HAP-1 (cell line): ENCODE data around the gene NECTIN1.

ENCODE experiments used
- DNase-seq, 2 experiments: peaks; one replicate each; pipeline ENCODE4 v3.0.0-alpha.2; 2016 to 2020; ENCODE audit warnings: low spot score in 2 of 2
- H3K27me3 ChIP-seq: fragments of 250-450 bp; sonication (Bioruptor Pico); 2 replicates; pipeline ENCODE4 v1.5.1; 2020; ENCODE audit warnings: low read depth, mild to moderate bottlenecking, moderate library complexity
- H3K36me3 ChIP-seq: fragments of 250-450 bp; sonication (Bioruptor Pico); replicated peaks from 2 replicates; pipeline ENCODE4 v1.5.1; 2020; ENCODE audit warnings: mild to moderate bottlenecking
- H3K4me1 ChIP-seq: fragments of 250-450 bp; sonication (Bioruptor Pico); 2 replicates; pipeline ENCODE4 v1.5.1; 2020; ENCODE audit warnings: mild to moderate bottlenecking
- H3K4me3 ChIP-seq: fragments of 250-450 bp; sonication (Bioruptor Pico); 2 replicates; pipeline ENCODE4 v1.5.1; 2020; ENCODE audit warnings: mild to moderate bottlenecking, moderate library complexity
- H3K9me3 ChIP-seq: fragments of 250-450 bp; sonication (Bioruptor Pico); 2 replicates; pipeline ENCODE4 v1.5.1; 2020; ENCODE audit warnings: mild to moderate bottlenecking, moderate library complexity
- in situ Hi-C: fragments of 300-500 bp; cut with MboI; formaldehyde crosslinking; loops from 3 replicates; pipeline ENCODE4 v1.14.3; 2020; ENCODE audit warnings: low sequenced_read_pairs, inconsistent platforms, mixed read lengths

Gene NECTIN1

DNA sequence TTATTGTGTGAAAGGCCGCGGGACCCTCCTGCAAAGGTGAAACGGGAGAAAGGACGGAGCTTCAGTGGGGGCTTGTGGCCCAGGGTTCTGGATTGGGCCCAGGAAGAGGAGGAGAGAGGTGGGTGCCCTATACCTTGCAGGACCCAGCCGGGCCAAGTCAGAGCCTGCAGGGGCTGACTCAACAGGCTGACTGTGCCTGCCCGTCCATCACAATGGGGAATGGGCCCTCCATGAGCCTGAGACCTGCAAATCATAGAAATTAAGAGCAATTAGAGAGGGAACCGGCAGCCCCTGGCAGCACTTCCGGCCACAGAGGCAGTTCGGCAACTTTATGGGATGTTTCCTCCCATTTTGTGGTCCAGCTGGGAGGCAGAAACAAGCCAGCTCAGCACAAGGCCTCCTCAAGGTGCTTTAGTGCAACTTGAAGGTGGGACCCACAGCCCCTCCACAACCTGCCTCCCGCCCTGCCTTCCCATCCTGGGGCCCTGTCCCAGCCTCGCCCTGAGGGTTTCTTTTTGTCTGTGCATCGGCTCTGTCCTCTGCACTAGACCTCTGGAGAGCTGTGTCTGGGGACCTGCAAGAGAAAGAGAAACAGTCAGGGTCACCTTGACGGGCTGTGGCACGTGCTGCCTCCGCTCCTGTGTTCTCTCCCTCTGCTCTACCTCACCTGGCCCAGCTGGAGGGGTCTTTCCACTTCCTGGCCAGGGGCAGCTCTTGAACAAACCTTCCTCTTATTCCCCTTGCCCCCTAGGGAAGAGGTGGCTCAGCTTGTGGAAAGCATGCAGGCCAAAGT is 19.1 kb upstream of the NECTIN1 start:
- DNase-seq, result no peak
- H3K4me3 ChIP-seq, result no peak overlapping the region
- no peaks in the 10 kb centered on the region for H3K9me3 ChIP-seq
- no peaks in the 10 kb centered on the region for H3K36me3 ChIP-seq
- no peaks in the 10 kb centered on the region for H3K4me1 ChIP-seq
- H3K27me3 ChIP-seq, result peaks cover 13% of the 10 kb centered on the region
- in situ Hi-C loops, result loop anchor here (25.0 kb wide), 1 partner anchor 261 kb away; no protein-coding TSS in a partner anchor

GRCh38 chr11:119745776-119746535 is 17.0 kb upstream of the NECTIN1 start:
- in situ Hi-C loops, result loop anchor here (25.0 kb wide), 1 partner anchor 259 kb away; no protein-coding TSS in a partner anchor
- no peaks in the 10 kb centered on the region for H3K4me1 ChIP-seq
- H3K27me3 ChIP-seq, result peaks cover 8% of the 10 kb centered on the region; the same call in 1 of the 2 replicates
- H3K4me3 ChIP-seq, result no peak overlapping the region
- no peaks in the 10 kb centered on the region for H3K9me3 ChIP-seq
- no peak for DNase-seq
- no peaks in the 10 kb centered on the region for H3K36me3 ChIP-seq

DNA sequence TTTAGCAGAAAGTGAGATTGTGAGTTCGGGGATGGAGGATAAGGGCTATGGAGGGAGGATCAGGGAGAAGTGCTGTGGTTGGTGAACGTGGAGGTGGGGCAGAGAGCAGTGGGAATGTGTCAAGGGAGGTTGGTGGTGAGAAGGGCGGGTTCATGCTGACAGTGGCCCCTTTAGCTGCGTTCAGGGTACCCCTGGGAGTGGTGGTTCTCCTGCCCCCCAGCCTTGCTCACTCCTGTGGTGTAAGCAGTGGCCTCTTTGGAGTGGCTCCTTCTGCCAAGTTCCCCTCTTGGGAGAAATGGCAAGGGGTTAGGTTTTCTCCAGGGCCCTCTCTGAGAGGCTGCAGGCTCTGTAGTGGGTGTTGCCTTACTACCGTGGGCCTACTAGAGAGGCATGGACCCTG is 16.1 kb upstream of the NECTIN1 start:
- Histone ChIP-seq H3K9me3 (no peaks in the 10 kb centered on the region), H3K27me3 (0 out of 2 replicates have a peak, but pooled peaks cover 2% of the 10 kb centered on the region), H3K4me1 (no peaks in the 10 kb centered on the region), H3K4me3 (no peak overlapping the region), H3K36me3 (no peaks in the 10 kb centered on the region)
- no peak for DNase-seq
- in situ Hi-C loops, result loop anchor here (25.0 kb wide), 1 partner anchor 258 kb away; no protein-coding TSS in a partner anchor

DNA sequence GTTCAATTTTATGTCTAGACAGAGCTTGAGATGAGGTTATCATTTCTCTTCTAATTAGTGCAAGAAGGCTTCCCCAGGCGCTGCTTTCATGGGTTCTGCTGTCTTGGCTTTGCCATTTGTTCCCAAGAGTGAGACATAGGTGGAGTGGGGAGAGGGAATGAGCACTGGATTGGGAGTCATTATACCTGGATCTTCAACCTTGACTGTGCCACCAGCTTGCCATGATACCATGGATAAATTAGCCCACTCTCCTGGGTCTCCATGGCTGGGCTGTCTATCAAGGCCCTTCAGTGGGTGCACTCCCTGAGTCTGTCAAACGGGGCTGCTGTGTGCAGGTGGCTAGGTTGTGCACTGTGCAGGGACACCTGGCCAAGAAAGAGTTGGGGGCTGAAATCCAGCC is 15.6 kb upstream of the NECTIN1 start:
- no peaks in the 10 kb centered on the region for H3K9me3 ChIP-seq
- in situ Hi-C loops, result loop anchor here (25.0 kb wide), 1 partner anchor 257 kb away; no protein-coding TSS in a partner anchor
- no peaks in the 10 kb centered on the region for H3K27me3 ChIP-seq
- no peaks in the 10 kb centered on the region for H3K36me3 ChIP-seq
- DNase-seq, result no peak
- no peak overlapping the region for H3K4me3 ChIP-seq
- H3K4me1 ChIP-seq, result no peaks in the 10 kb centered on the region

- no peaks in the 10 kb centered on the region for H3K36me3 ChIP-seq
- no peak for DNase-seq
- in situ Hi-C loops, result loop anchor here (25.0 kb wide), 1 partner anchor 256 kb away; no protein-coding TSS in a partner anchor
- H3K9me3 ChIP-seq, result no peaks in the 10 kb centered on the region
- no peak overlapping the region for H3K4me3 ChIP-seq
- H3K27me3 ChIP-seq, result no peaks in the 10 kb centered on the region
- no peaks in the 10 kb centered on the region for H3K4me1 ChIP-seq
Observed at GRCh38 chr11:119743006-119743405, 14.0 kb upstream of the NECTIN1 start.

GRCh38 chr11:119742263-119742861 is 13.4 kb upstream of the NECTIN1 start:
- no peaks in the 10 kb centered on the region for H3K4me1 ChIP-seq
- H3K4me3 ChIP-seq, result no peak overlapping the region
- no peaks in the 10 kb centered on the region for H3K36me3 ChIP-seq
- in situ Hi-C loops, result loop anchor here (25.0 kb wide), 1 partner anchor 255 kb away; no protein-coding TSS in a partner anchor
- H3K9me3 ChIP-seq, result no peaks in the 10 kb centered on the region
- DNase-seq, result peak; percentile 3 to 63
- no peaks in the 10 kb centered on the region for H3K27me3 ChIP-seq

DNA sequence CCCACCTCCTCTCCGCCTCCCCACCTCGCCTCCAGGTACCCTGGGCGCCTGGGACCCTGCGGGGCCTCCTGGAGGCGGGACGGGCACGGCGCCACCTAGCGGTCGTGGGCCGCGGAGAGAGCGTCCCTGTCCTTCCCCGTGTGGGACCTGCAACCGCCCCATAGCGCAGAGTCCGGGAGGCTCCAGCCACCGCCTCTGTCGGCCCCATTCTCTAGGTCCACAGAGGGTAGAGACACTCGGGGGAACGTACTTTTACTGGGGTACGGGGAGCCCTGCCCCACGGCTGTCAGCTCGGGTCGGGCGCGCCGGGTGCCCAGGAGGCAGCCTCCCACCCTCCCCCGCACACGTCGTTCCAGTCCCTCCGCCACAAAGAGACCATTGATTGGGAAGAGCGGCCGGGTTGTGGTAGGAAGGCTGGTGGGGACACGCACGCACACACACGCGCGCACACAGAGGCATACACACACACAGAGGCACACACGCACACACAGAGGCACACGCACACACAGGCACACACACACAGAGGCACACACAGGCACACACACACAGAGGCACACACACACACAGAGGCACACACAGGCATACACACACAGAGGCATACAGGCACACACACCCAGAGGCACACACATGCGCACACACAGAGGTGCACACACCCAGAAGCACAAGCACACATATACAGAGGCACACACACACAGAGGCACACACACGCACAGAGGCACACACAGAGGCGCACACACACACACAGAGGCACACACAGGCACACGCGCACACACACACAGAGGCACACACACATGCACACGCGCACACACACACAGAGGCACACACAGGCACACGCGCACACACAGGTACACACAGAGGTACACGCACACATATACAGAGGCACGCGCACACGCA is 12.6 kb upstream of the NECTIN1 start:
- Histone ChIP-seq H3K9me3 (no peaks in the 10 kb centered on the region), H3K27me3 (no peaks in the 10 kb centered on the region), H3K4me1 (no peaks in the 10 kb centered on the region), H3K4me3 (peak overlapping the region; percentile 24), H3K36me3 (no peaks in the 10 kb centered on the region)
- in situ Hi-C loops, result loop anchor here (25.0 kb wide), 1 partner anchor 254 kb away; no protein-coding TSS in a partner anchor
- peak; percentile 24 to 83 for DNase-seq

- DNase-seq, result no peak
- no peaks in the 10 kb centered on the region for H3K4me1 ChIP-seq
- H3K27me3 ChIP-seq, result no peaks in the 10 kb centered on the region
- in situ Hi-C loops, result loop anchor here (25.0 kb wide), 1 partner anchor 253 kb away; no protein-coding TSS in a partner anchor
- H3K36me3 ChIP-seq, result no peaks in the 10 kb centered on the region
- H3K9me3 ChIP-seq, result no peaks in the 10 kb centered on the region
- H3K4me3 ChIP-seq, result no peak overlapping the region
Observed at GRCh38 chr11:119739975-119740374, 11.0 kb upstream of the NECTIN1 start.

GRCh38 chr11:119739021-119739703 is 10.2 kb upstream of the NECTIN1 start:
- Histone ChIP-seq H3K9me3 (no peaks in the 10 kb centered on the region), H3K36me3 (no peaks in the 10 kb centered on the region), H3K27me3 (no peaks in the 10 kb centered on the region), H3K4me3 (no peak overlapping the region), H3K4me1 (no peaks in the 10 kb centered on the region)
- no peak for DNase-seq
- in situ Hi-C loops, result loop anchor here (25.0 kb wide), 1 partner anchor 252 kb away; no protein-coding TSS in a partner anchor

DNA sequence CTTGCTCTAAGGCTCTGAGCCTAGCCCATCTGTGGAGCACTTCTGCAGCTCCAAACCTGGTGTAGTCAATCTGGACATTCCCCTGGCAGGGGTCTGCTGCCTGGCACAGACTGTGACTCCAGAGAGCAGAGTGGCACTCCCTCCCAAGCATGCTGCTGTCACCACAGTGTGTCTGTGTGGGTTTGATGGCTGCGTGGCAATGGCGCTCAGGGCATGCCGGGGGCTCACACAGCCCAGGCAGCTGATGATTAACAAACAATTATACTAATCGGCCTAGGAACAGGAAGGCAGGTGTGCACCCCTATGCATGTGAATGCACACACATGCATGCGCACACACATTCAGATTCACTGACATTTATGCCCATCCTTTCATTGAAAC is 9.0 kb upstream of the NECTIN1 start:
- Histone ChIP-seq H3K4me1 (no peaks in the 10 kb centered on the region), H3K36me3 (no peaks in the 10 kb centered on the region), H3K4me3 (no peak overlapping the region), H3K27me3 (no peaks in the 10 kb centered on the region), H3K9me3 (no peaks in the 10 kb centered on the region)
- in situ Hi-C loops, result loop anchor here (25.0 kb wide), 1 partner anchor 251 kb away; no protein-coding TSS in a partner anchor
- DNase-seq, result no peak

GRCh38 chr11:119737366-119738058 is 8.5 kb upstream of the NECTIN1 start:
- in situ Hi-C loops, result loop anchor here (25.0 kb wide), 1 partner anchor 250 kb away; no protein-coding TSS in a partner anchor
- Histone ChIP-seq H3K36me3 (no peaks in the 10 kb centered on the region), H3K4me1 (no peaks in the 10 kb centered on the region), H3K4me3 (no peak overlapping the region), H3K27me3 (no peaks in the 10 kb centered on the region), H3K9me3 (no peaks in the 10 kb centered on the region)
- DNase-seq, result no peak

GRCh38 chr11:119734788-119735187 is 5.8 kb upstream of the NECTIN1 start:
- DNase-seq, result no peak
- Histone ChIP-seq H3K36me3 (no peaks in the 10 kb centered on the region), H3K4me1 (no peaks in the 10 kb centered on the region), H3K4me3 (no peak overlapping the region), H3K9me3 (no peaks in the 10 kb centered on the region), H3K27me3 (no peaks in the 10 kb centered on the region)
- in situ Hi-C loops, result loop anchor here (25.0 kb wide), 1 partner anchor 247 kb away; no protein-coding TSS in a partner anchor
